Heart right ventricle (tissue), 16 donors: Measurements from ENCODE around the gene CXCL1. TPM values are rescaled to one million over a fixed set of nuclear protein-coding genes. Genes with fewer than 3 reads are reported as not detected.

Experiments used
- ATAC-seq, 8 donors: fragments of 200-7000 bp; cut with Tn5 transposase; one replicate each; pipeline ENCODE4 v1.9.1; 2020; ENCODE audit warnings: mild to moderate bottlenecking in 8 of 8, moderate library complexity in 8 of 8, moderate number of reproducible peaks in 1 of 8
- DNase-seq, 2 donors: peaks; one replicate each; pipeline ENCODE4 v3.0.0-alpha.2; 2020
- H3K27ac ChIP-seq, 10 donors: fragments of 200-600 bp; sonication (generic) in 2 of 10; one replicate each; pipeline versions ENCODE4 v1.5.0 to v1.8.0; 2020 to 2022; ENCODE audit warnings: mild to moderate bottlenecking in 3 of 10
- H3K27me3 ChIP-seq, 7 donors: fragments of 200-600 bp; one replicate each; pipeline ENCODE4 v1.8.0; 2021 to 2022; ENCODE audit warnings: mild to moderate bottlenecking in 2 of 7
- H3K36me3 ChIP-seq, 9 donors: fragments of 200-600 bp; sonication (generic) in 1 of 9; one replicate each; pipeline versions ENCODE4 v1.5.0 to v1.8.0; 2020 to 2022; ENCODE audit warnings: mild to moderate bottlenecking in 2 of 9
- H3K4me1 ChIP-seq, 9 donors: fragments of 200-600 bp; sonication (generic) in 1 of 9; one replicate each; pipeline versions ENCODE4 v1.5.0 to v1.8.0; 2020 to 2022; ENCODE audit warnings: mild to moderate bottlenecking in 4 of 9
- H3K4me3 ChIP-seq, 10 donors: fragments of 200-600 bp; sonication (generic) in 2 of 10; one replicate each; pipeline versions ENCODE4 v1.5.0 to v1.8.0; 2020 to 2022; ENCODE audit warnings: mild to moderate bottlenecking in 7 of 10, moderate library complexity in 2 of 10
- H3K9me3 ChIP-seq, 11 donors: fragments of 200-600 bp in 10 of 11; sonication (generic) in 2 of 11; one replicate each; pipeline versions ENCODE4 v1.5.0 to v1.8.0; 2013 to 2022; ENCODE audit warnings: mild to moderate bottlenecking in 2 of 11, control low read depth in 1 of 11, moderate library complexity in 1 of 11
- WGBS, 2 donors: extraction: QIAGEN DNeasy Blood & Tissue Kit; methylation state at CpG; one replicate each; pipeline ENCODE4 v1.1.7; 2013; ENCODE audit warnings: inconsistent platforms in 1 of 2; 5-methylcytosine and 5-hydroxymethylcytosine counted together
- intact Hi-C, 10 donors: fragments of 100-400 bp; cut with DNase I; formaldehyde crosslinking; loops; one replicate each; pipeline versions ENCODE4 v1.11.1 to v1.14.2; 2022
- polyA plus RNA-seq, 2 donors: library from polyadenylated mRNA; stranded (reverse); fragments of 200-250 nt; gene quantifications; one replicate each; pipeline ENCODE4 v1.2.3, GENCODE V29; 2013
- total RNA-seq, 10 donors: library from RNA; stranded (reverse); fragmentation: NEBNext Ultra II Directional in 3 of 10; extraction: Animal tissue kit (Norgen Biotek cat#: 25700) in 3 of 10; gene quantifications; one replicate each; pipeline versions ENCODE4 v1.2.1 to v1.2.4, GENCODE V29; 2021 to 2023
- TF ChIP-seq, protein P1 (sequence below), 9 donors: fragments of 200-600 bp; sonication (generic) in 2 of 9; IDR thresholded peaks; one replicate each; pipeline versions ENCODE4 v1.5.0 to v1.8.0; 2021 to 2022; ENCODE audit warnings: antibody characterized with exemption in 9 of 9, mild to moderate bottlenecking in 5 of 9, moderate library complexity in 1 of 9
- donor health status: Arrhythmogenic right ventricular cardiomyopathy.
- donor health status: ischemic (EF 13 %, LVEDD 7.1; RV severe dilation, severe dysfunction).
- donor health status: healthy with polysubstance abuse.
- donor health status: DM: no; HTN: yes; CAD: no.
- donor health status: DM: no; HTN: no; CAD: no.
- donor health status: ischemic (EF 25% LVEDD 6.9; RV normal size, moderate dysfunction).
- donor health status: ischemic (EF 25% LVEDD 5.7; RV mildly dilated, moderate dysfunction).
- donor health status: healthy.
- donor health status: DM: yes; HTN: yes; CAD: no.
- donor health status: Ischemic cardiomyopathy.
- donor health status: ischemic (EF 35%, LVEDD 5.7; RV mildly dilated, moderate dysfunction).
- donor health status: nonischemic (EF 11% LVEDD 7.7; RV severe dilation, severe dysfunction).
- donor health status: DM: yes; HTN: yes; CAD: no.
- donor health status: PGD.
- donor health status: ischemic (EF 29% LVEDD 5.4; RV normal size, mild dysfunction).
- donor health status: nonischemic (EF 23%, LVEDD 6.1; RV moderate dilation, normal function).

The CXCL1 gene
- total and polyA plus RNA-seq, 12 donors = 0.30 to 15.0 (median 1.5) TPM

DNA sequence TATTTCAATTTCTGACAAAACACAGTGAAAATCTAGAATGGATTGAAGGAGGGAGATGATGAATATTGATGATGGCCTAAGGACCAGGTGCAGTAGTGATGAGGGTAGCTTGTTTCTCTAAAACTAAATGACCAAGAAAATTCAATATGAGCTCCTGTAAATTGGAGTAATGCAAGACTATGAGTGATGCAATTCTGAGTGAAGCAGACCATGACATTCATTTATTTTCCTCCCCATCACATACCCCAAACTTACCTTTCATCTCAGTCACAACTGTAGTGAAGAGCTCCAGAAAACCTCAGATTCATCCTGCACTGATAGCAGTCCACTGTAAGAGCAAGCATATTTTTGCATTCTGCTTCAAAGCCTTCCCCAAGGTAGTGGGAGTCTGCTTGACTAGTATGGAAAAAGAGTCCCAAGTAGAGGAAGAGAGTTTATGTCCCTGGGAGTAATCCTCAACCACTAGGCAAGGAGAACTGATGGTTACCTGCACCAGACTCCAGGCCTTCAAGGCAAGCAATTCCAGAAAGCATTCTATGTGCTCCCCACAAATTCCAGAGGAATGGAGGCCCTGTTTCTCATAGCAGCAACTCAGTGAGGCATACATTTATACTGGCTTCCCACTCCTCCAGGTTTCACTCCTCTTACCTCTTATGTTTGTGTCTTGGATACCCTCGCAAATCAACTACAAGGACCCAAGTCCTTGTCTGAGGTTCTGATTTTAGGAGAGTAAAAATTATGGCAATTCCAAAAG is 47.2 kb downstream of the CXCL1 start:
- H3K4me1 ChIP-seq = peaks cover 0 to 12% (median 0%) of the 10 kb centered on the region in 9 donors
- WGBS, 2 donors = 92 to 95% methylated on average over 1 of the region's 1 CpG
- no peaks in the 10 kb centered on the region for H3K9me3 ChIP-seq
- H3K4me3 ChIP-seq = no peak overlapping the region
- DNase-seq (no peak), ATAC-seq (no peak)
- TF ChIP-seq, protein P1, sequence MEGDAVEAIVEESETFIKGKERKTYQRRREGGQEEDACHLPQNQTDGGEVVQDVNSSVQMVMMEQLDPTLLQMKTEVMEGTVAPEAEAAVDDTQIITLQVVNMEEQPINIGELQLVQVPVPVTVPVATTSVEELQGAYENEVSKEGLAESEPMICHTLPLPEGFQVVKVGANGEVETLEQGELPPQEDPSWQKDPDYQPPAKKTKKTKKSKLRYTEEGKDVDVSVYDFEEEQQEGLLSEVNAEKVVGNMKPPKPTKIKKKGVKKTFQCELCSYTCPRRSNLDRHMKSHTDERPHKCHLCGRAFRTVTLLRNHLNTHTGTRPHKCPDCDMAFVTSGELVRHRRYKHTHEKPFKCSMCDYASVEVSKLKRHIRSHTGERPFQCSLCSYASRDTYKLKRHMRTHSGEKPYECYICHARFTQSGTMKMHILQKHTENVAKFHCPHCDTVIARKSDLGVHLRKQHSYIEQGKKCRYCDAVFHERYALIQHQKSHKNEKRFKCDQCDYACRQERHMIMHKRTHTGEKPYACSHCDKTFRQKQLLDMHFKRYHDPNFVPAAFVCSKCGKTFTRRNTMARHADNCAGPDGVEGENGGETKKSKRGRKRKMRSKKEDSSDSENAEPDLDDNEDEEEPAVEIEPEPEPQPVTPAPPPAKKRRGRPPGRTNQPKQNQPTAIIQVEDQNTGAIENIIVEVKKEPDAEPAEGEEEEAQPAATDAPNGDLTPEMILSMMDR (IDR thresholded peaks at IDR 0.05) = no peak
- intact Hi-C loops = no loop called here
- no peaks in the 10 kb centered on the region for H3K27me3 ChIP-seq
- no peak overlapping the region for H3K27ac ChIP-seq
- H3K36me3 ChIP-seq = no peaks in the 10 kb centered on the region

DNA sequence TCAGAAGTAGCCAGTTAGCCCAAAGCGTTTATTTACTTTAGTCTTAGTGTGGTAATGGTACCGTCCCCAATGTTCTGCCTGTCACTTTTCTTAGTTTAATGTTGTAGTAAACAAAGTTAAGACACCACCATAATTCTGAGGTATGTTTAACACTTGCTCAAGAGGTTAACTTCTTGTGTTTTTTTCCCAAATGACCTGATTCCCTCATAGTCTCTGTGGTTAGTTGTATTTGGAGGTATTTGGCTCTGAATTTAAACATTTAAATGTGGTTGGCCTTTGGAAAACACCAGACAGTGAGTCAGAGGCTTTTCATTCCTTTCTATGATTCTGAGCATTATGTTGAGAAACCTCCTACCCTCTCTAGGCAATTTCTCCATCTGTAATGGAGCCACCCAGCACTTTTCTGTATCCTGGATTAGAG is 47.9 kb downstream of the CXCL1 start:
- 77 to 84% methylated on average over 2 of the region's 2 CpGs for WGBS, 2 donors
- TF ChIP-seq, protein P1 (IDR thresholded peaks at IDR 0.05) = no peak
- intact Hi-C loops = no loop called here

GRCh38 chr4:73918058-73918457 is 48.9 kb downstream of the CXCL1 start:
- peak overlapping the region in 1 of 10 donors; percentile 59 for H3K27ac ChIP-seq
- peaks cover 0 to 16% (median 0%) of the 10 kb centered on the region in 9 donors for H3K4me1 ChIP-seq
- WGBS, 2 donors = 84 to 89% methylated on average over 2 of the region's 2 CpGs
- TF ChIP-seq, protein P1 (IDR thresholded peaks at IDR 0.05) = no peak
- H3K4me3 ChIP-seq = no peak overlapping the region
- ATAC-seq (no peak), DNase-seq (no peak)
- intact Hi-C loops = no loop called here
- no peaks in the 10 kb centered on the region for H3K9me3 ChIP-seq
- no peaks in the 10 kb centered on the region for H3K27me3 ChIP-seq
- H3K36me3 ChIP-seq = no peaks in the 10 kb centered on the region

More for the DNA sequence above, 47.9 kb downstream of the CXCL1 start:
- ATAC-seq = peak in 2 of 8 donors; percentile 40 to 93
- H3K27ac ChIP-seq = peak overlapping the region in 1 of 10 donors; percentile 59
- H3K36me3 ChIP-seq = no peaks in the 10 kb centered on the region
- no peaks in the 10 kb centered on the region for H3K9me3 ChIP-seq
- H3K27me3 ChIP-seq = no peaks in the 10 kb centered on the region
- no peak overlapping the region for H3K4me3 ChIP-seq
- H3K4me1 ChIP-seq = peaks cover 0 to 12% (median 0%) of the 10 kb centered on the region in 9 donors
- no peak for DNase-seq

DNA sequence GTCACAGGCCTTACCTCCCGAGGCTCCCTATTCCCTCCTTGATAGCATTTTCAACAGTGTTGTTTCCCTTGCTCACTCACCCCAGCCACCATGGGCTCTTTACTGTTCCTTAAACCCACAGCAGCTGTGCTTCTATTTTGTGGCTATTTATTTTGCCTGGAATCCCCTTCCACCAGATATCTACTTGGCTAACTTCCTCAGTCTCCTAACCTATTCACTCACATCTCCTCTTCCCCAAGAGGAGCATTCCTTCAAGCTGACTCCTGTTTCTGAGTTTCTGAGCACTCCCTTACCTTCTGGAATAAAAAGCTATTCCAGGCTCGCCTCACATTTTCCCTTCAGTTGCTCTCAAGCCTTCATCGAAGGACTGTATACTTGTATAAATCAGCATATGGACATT is 50.5 kb downstream of the CXCL1 start:
- TF ChIP-seq, protein P1 (IDR thresholded peaks at IDR 0.05) = no peak
- H3K4me1 ChIP-seq = peaks cover 0 to 18% (median 0%) of the 10 kb centered on the region in 9 donors
- DNase-seq (no peak), ATAC-seq (no peak)
- no peak overlapping the region for H3K27ac ChIP-seq
- WGBS, 2 donors = 83 to 88% methylated on average over 3 of the region's 3 CpGs
- H3K27me3 ChIP-seq = peaks cover 0 to 6% (median 0%) of the 10 kb centered on the region in 7 donors
- intact Hi-C loops = loop anchor here in 6 of 10 donors (2.0 to 10.0 kb wide), 7 partner anchors 187 to 257 kb away; no protein-coding TSS in a partner anchor
- H3K36me3 ChIP-seq = no peaks in the 10 kb centered on the region
- no peak overlapping the region for H3K4me3 ChIP-seq
- H3K9me3 ChIP-seq = no peaks in the 10 kb centered on the region

Other genes starting within 250 kb of the CXCL1 start
- under 1 TPM in 1 of 10 donors, not detected in 9; 0.06 TPM for gene RASSF6, start 249.0 kb upstream of the CXCL1 start, total RNA-seq
- gene RASSF6, start 249.0 kb upstream of the CXCL1 start, polyA plus RNA-seq = not detected
- 10 to 100 TPM in 2 of 10 donors, 1 to 10 TPM in 1, under 1 TPM in 6, not detected in 1; 0.23 to 19.3 (median 0.72) TPM for gene CXCL8, start 128.8 kb upstream of the CXCL1 start, total RNA-seq
- under 1 TPM; 0.64 to 0.80 TPM for gene CXCL8, start 128.8 kb upstream of the CXCL1 start, polyA plus RNA-seq
- 1 to 10 TPM in 1 of 10 donors, under 1 TPM in 1, not detected in 8; 0.28 to 3.7 TPM for gene CXCL6, start 32.7 kb upstream of the CXCL1 start, total RNA-seq
- gene CXCL6, start 32.7 kb upstream of the CXCL1 start, polyA plus RNA-seq = under 1 TPM in 1 of 2 donors, not detected in 1; 0.16 TPM
- gene PF4V1, start 16.1 kb upstream of the CXCL1 start, total RNA-seq = not detected
- gene PF4V1, start 16.1 kb upstream of the CXCL1 start, polyA plus RNA-seq = not detected
- gene PF4, start 112.6 kb downstream of the CXCL1 start, total RNA-seq = under 1 TPM in 1 of 10 donors, not detected in 9; 0.76 TPM
- gene PF4, start 112.6 kb downstream of the CXCL1 start, polyA plus RNA-seq = under 1 TPM in 1 of 2 donors, not detected in 1; 0.61 TPM
- gene PPBP, start 118.8 kb downstream of the CXCL1 start, total RNA-seq = 1 to 10 TPM in 2 of 10 donors, under 1 TPM in 5, not detected in 3; 0.42 to 1.5 (median 0.50) TPM
- under 1 TPM in 1 of 2 donors, not detected in 1; 0.58 TPM for gene PPBP, start 118.8 kb downstream of the CXCL1 start, polyA plus RNA-seq
- gene CXCL5, start 129.3 kb downstream of the CXCL1 start, total RNA-seq = under 1 TPM in 3 of 10 donors, not detected in 7; 0.15 to 0.25 (median 0.18) TPM
- gene CXCL5, start 129.3 kb downstream of the CXCL1 start, polyA plus RNA-seq = under 1 TPM; 0.07 to 0.09 TPM
- 1 to 10 TPM in 5 of 10 donors, under 1 TPM in 4, not detected in 1; 0.24 to 5.1 (median 1.4) TPM for gene CXCL3, start 169.3 kb downstream of the CXCL1 start, total RNA-seq
- gene CXCL3, start 169.3 kb downstream of the CXCL1 start, polyA plus RNA-seq = 1 to 10 TPM; 1.1 to 1.9 TPM
- 10 to 100 TPM in 7 of 10 donors, 1 to 10 TPM in 3; 8.1 to 37.2 (median 13.4) TPM for gene CXCL2, start 229.8 kb downstream of the CXCL1 start, total RNA-seq
- 10 to 100 TPM in 1 of 2 donors, 1 to 10 TPM in 1; 7.7 to 28.5 TPM for gene CXCL2, start 229.8 kb downstream of the CXCL1 start, polyA plus RNA-seq